Esophagus muscularis mucosa (tissue), 4 donors: ENCODE measurements around the gene HOXA10.
A peak's percentile ranks its signal among the peaks of the same experiment; 100 is the strongest.

Experiments
- EP300 ChIP-seq: sonication (generic); formaldehyde crosslinking; IDR thresholded peaks from one replicate; pipeline ENCODE4 v1.6.1; 2017; ENCODE audit warnings: antibody characterized with exemption
- POLR2A ChIP-seq: fragments of 450-650 bp; IDR thresholded peaks from one replicate; pipeline ENCODE4 v1.6.1; 2017; ENCODE audit warnings: antibody characterized with exemption, moderate library complexity, mild to moderate bottlenecking, low read depth
- POLR2AphosphoS5 ChIP-seq, 2 donors: sonication (generic); formaldehyde crosslinking; IDR thresholded peaks; one replicate each; pipeline ENCODE4 v1.6.1; 2017; ENCODE audit warnings: antibody characterized with exemption in 2 of 2
- TF ChIP-seq, protein P1 (sequence below), 3 experiments: fragments of 200-600 bp in 2 of 3; fragments of 450-650 bp in 1 of 3; sonication (generic) in 2 of 3; IDR thresholded peaks; one replicate each; pipeline ENCODE4 v1.5.1; 2017 to 2019; ENCODE audit warnings: antibody characterized with exemption in 3 of 3, mild to moderate bottlenecking in 2 of 3, moderate library complexity in 1 of 3

- TF ChIP-seq POLR2A (no peak), POLR2AphosphoS5 (IDR thresholded peaks at IDR 0.05) (peak in 1 of 2 donors; percentile 26), EP300 (no peak)
- TF ChIP-seq, protein P1, sequence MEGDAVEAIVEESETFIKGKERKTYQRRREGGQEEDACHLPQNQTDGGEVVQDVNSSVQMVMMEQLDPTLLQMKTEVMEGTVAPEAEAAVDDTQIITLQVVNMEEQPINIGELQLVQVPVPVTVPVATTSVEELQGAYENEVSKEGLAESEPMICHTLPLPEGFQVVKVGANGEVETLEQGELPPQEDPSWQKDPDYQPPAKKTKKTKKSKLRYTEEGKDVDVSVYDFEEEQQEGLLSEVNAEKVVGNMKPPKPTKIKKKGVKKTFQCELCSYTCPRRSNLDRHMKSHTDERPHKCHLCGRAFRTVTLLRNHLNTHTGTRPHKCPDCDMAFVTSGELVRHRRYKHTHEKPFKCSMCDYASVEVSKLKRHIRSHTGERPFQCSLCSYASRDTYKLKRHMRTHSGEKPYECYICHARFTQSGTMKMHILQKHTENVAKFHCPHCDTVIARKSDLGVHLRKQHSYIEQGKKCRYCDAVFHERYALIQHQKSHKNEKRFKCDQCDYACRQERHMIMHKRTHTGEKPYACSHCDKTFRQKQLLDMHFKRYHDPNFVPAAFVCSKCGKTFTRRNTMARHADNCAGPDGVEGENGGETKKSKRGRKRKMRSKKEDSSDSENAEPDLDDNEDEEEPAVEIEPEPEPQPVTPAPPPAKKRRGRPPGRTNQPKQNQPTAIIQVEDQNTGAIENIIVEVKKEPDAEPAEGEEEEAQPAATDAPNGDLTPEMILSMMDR (IDR thresholded peaks at IDR 0.05), result no peak
Measured at GRCh38 chr7:27124902-27125689, 49.0 kb downstream of the HOXA10 start.
